CD4-positive, alpha-beta T cell (primary cell): Measurements from ENCODE around the gene HTR3B. TPM values are rescaled to one million over a fixed set of nuclear protein-coding genes. Genes with fewer than 3 reads are reported as not detected.
A peak's percentile ranks its signal among the peaks of the same experiment; 100 is the strongest.

Source experiments
- ATAC-seq: fragments of 200-7000 bp; cut with Tn5 transposase; one replicate; pipeline ENCODE4 v1.10.0; 2022; ENCODE audit warnings: mild to moderate bottlenecking; ENCODE audit not compliant: poor library complexity
- CTCF ChIA-PET: fragments of 350-600 bp; sonication (Branson Sonifier 250); formaldehyde crosslinking; loops from one replicate; lab custom pipeline; 2021; ENCODE audit warnings: antibody characterized with exemption, inconsistent platforms; lab: Charles Lee
- POLR2A ChIA-PET: fragments of 350-600 bp; sonication (Branson Sonifier 250); formaldehyde crosslinking; loops from one replicate; lab custom pipeline; 2021; ENCODE audit warnings: antibody characterized with exemption, inconsistent platforms; lab: Charles Lee
- DNase-seq, 14 experiments: peaks; one replicate each; pipeline ENCODE4 v3.0.0-alpha.2; 2013 to 2020; ENCODE audit warnings: mixed read lengths in 2 of 14
- H3K27ac ChIP-seq, 2 donors: one replicate each; pipeline versions ENCODE4 v1.5.1 to v1.7.0; 2013; ENCODE audit warnings: low read length in 2 of 2, low read depth in 1 of 2, mild to moderate bottlenecking in 1 of 2
- H3K27me3 ChIP-seq, 2 experiments: 1 replicate in 1 of 2; 2 replicates in 1 of 2; pipeline versions ENCODE4 v1.6.1 to v1.7.0; 2013; ENCODE audit warnings: low read length in 2 of 2, control low read depth in 1 of 2, mild to moderate bottlenecking in 1 of 2, moderate library complexity in 1 of 2; ENCODE audit not compliant: insufficient read depth in 2 of 2, control insufficient read depth in 1 of 2
- H3K36me3 ChIP-seq: one replicate; pipeline ENCODE4 v1.6.1; 2013; ENCODE audit warnings: low read length, control low read depth; ENCODE audit not compliant: insufficient read depth
- H3K4me1 ChIP-seq: one replicate; pipeline ENCODE4 v1.6.1; 2013; ENCODE audit warnings: low read length, control low read depth; ENCODE audit not compliant: insufficient read depth
- H3K4me3 ChIP-seq: one replicate; pipeline ENCODE4 v1.5.1; 2013; ENCODE audit warnings: mild to moderate bottlenecking, low read length, moderate library complexity
- H3K9me3 ChIP-seq, 2 experiments: 1 replicate in 1 of 2; 2 replicates in 1 of 2; pipeline versions ENCODE4 v1.6.1 to v1.7.0; 2013; ENCODE audit warnings: low read length in 2 of 2, mild to moderate bottlenecking in 2 of 2, control low read depth in 1 of 2, moderate library complexity in 1 of 2; ENCODE audit not compliant: control insufficient read depth in 1 of 2, insufficient read depth in 1 of 2
- H3K27ac Mint-ChIP-seq: one replicate; pipeline ENCODE4 v1.8.0; 2020; ENCODE audit warnings: mixed read lengths
- H3K27me3 Mint-ChIP-seq: one replicate; pipeline ENCODE4 v1.8.0; 2021; ENCODE audit warnings: mixed read lengths
- H3K36me3 Mint-ChIP-seq: one replicate; pipeline ENCODE4 v1.8.0; 2021; ENCODE audit warnings: low read depth, mixed read lengths
- H3K4me1 Mint-ChIP-seq: one replicate; pipeline ENCODE4 v1.8.0; 2021; ENCODE audit warnings: low read depth, mixed read lengths
- H3K4me3 Mint-ChIP-seq: one replicate; pipeline ENCODE4 v1.8.0; 2020; ENCODE audit warnings: mild to moderate bottlenecking, mixed read lengths
- H3K9me3 Mint-ChIP-seq: one replicate; pipeline ENCODE4 v1.8.0; 2020; ENCODE audit warnings: mixed read lengths
- intact Hi-C, 2 experiments: fragments of 100-400 bp; cut with DNase I in 1 of 2; cut with micrococcal nuclease in 1 of 2; formaldehyde crosslinking; loops; one replicate each; pipeline versions ENCODE4 v1.15.1 to v1.9.0; 2023 to 2025; cut with DNase I, micrococcal nuclease
- total RNA-seq, 174 experiments: library from RNA in 2 of 174; stranded (reverse) in 2 of 174; gene quantifications; one replicate each; pipeline ENCODE4 v1.2.3 and lab custom pipeline; 2021 to 2026
- TF ChIP-seq, protein P1 (sequence below): fragments of 200-600 bp; IDR thresholded peaks from one replicate; pipeline ENCODE4 v1.8.0; 2022; ENCODE audit warnings: antibody characterized with exemption, mild to moderate bottlenecking

HTR3B gene
- total RNA-seq, 2 experiments from 2014 or later: not detected

- Mint-ChIP-seq H3K36me3 (peaks cover 9% of the 10 kb centered on the region), H3K27ac (peak within 1 kb of the TSS; percentile 91), H3K4me3 (peak within 1 kb of the TSS; percentile 100), H3K4me1 (peaks cover 54% of the 10 kb centered on the region), H3K9me3 (peaks cover 2% of the 10 kb centered on the region), H3K27me3 (no peaks in the 10 kb centered on the region)
- H3K9me3 ChIP-seq: peaks cover 0 to 10% of the 10 kb centered on the region in 2 experiments
- H3K4me3 ChIP-seq: peak within 1 kb of the TSS; percentile 89
- no peaks in the 10 kb centered on the region for H3K36me3 ChIP-seq
- H3K27me3 ChIP-seq: no peaks in the 10 kb centered on the region
- DNase-seq: peak; percentile 47 to 92 (median 72)
- H3K27ac ChIP-seq: peak within 1 kb of the TSS; percentile 65 to 80
- TF ChIP-seq, protein P1, sequence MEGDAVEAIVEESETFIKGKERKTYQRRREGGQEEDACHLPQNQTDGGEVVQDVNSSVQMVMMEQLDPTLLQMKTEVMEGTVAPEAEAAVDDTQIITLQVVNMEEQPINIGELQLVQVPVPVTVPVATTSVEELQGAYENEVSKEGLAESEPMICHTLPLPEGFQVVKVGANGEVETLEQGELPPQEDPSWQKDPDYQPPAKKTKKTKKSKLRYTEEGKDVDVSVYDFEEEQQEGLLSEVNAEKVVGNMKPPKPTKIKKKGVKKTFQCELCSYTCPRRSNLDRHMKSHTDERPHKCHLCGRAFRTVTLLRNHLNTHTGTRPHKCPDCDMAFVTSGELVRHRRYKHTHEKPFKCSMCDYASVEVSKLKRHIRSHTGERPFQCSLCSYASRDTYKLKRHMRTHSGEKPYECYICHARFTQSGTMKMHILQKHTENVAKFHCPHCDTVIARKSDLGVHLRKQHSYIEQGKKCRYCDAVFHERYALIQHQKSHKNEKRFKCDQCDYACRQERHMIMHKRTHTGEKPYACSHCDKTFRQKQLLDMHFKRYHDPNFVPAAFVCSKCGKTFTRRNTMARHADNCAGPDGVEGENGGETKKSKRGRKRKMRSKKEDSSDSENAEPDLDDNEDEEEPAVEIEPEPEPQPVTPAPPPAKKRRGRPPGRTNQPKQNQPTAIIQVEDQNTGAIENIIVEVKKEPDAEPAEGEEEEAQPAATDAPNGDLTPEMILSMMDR: no peak
- intact Hi-C loops: loop anchor here in 1 of 2 experiments (2.0 to 10.0 kb wide), 5 partner anchors 103 to 1583 kb away; partner anchors contain the start of genes C11orf71, RBM7 and ZW10
- ATAC-seq: peak; percentile 84
- peaks cover 19% of the 10 kb centered on the region for H3K4me1 ChIP-seq
- POLR2A ChIA-PET: interaction anchor here (0.6 to 1.1 kb wide), 3 partner anchors 102 to 550 kb away, joined by 3 read pairs; partner anchors contain the start of gene ZW10
- CTCF ChIA-PET: interaction anchor here (0.6 kb wide), 1 partner anchor 1762 kb away, joined by 3 read pairs; no protein-coding TSS in a partner anchor
Measured at GRCh38 chr11:113875234-113876073, 29.1 kb upstream of the HTR3B start, which contains the start of gene USP28. USP28 (minus strand) TSS chr11:113875572; CDS start chr11:113875501, 71 bp downstream.

DNA sequence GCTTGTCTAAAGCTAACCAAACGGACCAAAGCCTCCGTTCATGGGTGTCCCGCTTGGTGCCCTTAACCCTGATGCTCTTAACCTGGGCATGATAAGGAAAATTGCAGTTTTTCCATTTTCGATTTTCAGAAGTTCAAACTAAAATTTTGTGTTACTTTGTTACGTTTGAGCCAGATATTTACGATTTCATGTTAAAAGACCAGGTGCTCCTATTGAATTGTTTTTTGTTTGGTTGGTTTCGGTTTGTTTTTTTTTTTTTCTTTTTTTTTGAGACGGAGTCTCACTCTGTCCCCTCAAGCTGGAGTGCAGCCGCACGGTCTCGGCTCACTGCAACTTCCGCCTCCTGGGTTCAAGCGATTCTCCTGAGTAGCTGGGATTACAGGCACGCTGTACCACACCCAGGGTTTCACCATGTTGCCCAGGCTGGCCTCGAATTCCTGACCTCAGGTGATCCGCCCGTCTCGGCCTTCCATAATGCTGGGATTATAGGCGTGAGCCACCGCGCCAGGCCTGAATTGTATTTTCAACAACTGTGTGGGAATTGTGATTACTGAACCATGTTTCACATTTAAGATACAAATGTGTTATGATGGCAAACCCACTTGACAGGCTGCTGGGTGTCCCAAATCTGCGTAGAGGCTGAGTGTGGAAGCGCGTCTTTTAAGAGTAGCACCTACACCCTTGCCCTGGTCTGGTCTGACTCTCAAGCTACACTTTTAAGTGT is 28.4 kb upstream of the HTR3B start:
- Histone ChIP-seq H3K27ac (peak overlapping the region; percentile 65 to 80), H3K4me1 (peaks cover 19% of the 10 kb centered on the region), H3K4me3 (peak overlapping the region; percentile 80), H3K9me3 (peaks cover 0 to 10% of the 10 kb centered on the region in 2 experiments), H3K27me3 (no peaks in the 10 kb centered on the region), H3K36me3 (no peaks in the 10 kb centered on the region)
- peaks cover 2% of the 10 kb centered on the region for H3K9me3 Mint-ChIP-seq
- peak overlapping the region; percentile 100 for H3K4me3 Mint-ChIP-seq
- H3K36me3 Mint-ChIP-seq: peaks cover 9% of the 10 kb centered on the region
- ChIA-PET POLR2A (interaction anchor here (1.1 kb wide), 1 partner anchor 103 kb away, joined by 3 read pairs; the partner anchor contains the start of gene ZW10), CTCF (interaction anchor here (0.7 to 1.8 kb wide), 2 partner anchors 20 to 69 kb away, joined by 4 read pairs; no protein-coding TSS in a partner anchor)
- no peaks in the 10 kb centered on the region for H3K27me3 Mint-ChIP-seq
- intact Hi-C loops: loop anchor here in 1 of 2 experiments (5.0 to 10.0 kb wide), 3 partner anchors 289 to 1584 kb away; no protein-coding TSS in a partner anchor
- H3K4me1 Mint-ChIP-seq: peaks cover 49% of the 10 kb centered on the region
- ATAC-seq: no peak
- H3K27ac Mint-ChIP-seq: peak overlapping the region; percentile 91
- TF ChIP-seq, protein P1: no peak
- DNase-seq: peak in 2 of 14 experiments; percentile 9 to 22
